ENCODE results near the gene CRNKL1. TPM values are rescaled to one million over a fixed set of nuclear protein-coding genes. Genes with fewer than 3 reads are reported as not detected.
A peak's percentile ranks its signal among the peaks of the same experiment; 100 is the strongest.

The CRNKL1 gene
- total and polyA plus RNA-seq, 2 of the 4 experiments (the other 2 are of a cell fraction), result 7.4 to 20.1 TPM

GRCh38 chr20:19998990-19999705, 53.1 kb downstream of the CRNKL1 start:
- Histone ChIP-seq H2BK120ac (ENCODE audit: low read depth, low read length) (no peak overlapping the region), H3K4me1 (ENCODE audit: control insufficient read depth, insufficient read depth, low read length) (peaks cover 26% of the 10 kb centered on the region), H4K5ac (ENCODE audit: low read depth, low read length) (no peak overlapping the region), H3K79me1 (ENCODE audit: low read depth in 1 of 2, low read length in 2 of 2) (peaks cover 46 to 80% of the 10 kb centered on the region in 2 experiments), H3K36me3 (ENCODE audit: control insufficient read depth, insufficient read depth, low read length) (peaks cover 59% of the 10 kb centered on the region), H3K4ac (ENCODE audit: low read depth, low read length) (no peak overlapping the region), H3K56ac (ENCODE audit: extremely low read depth, insufficient read depth, low read length) (no peak overlapping the region), H4K20me1 (ENCODE audit: insufficient read depth, low read length) (peaks cover 57% of the 10 kb centered on the region), H4K8ac (ENCODE audit: low read depth in 2 of 2, low read length in 2 of 2) (no peak overlapping the region), H3K14ac (replicated peaks; ENCODE audit: low read depth, low read length) (no peak overlapping the region), H3K18ac (ENCODE audit: low read depth, low read length) (no peak overlapping the region), H2BK5ac (ENCODE audit: low read depth, low read length, poor library complexity, severe bottlenecking) (no peak overlapping the region), H2AK5ac (ENCODE audit: low read depth, low read length) (no peak overlapping the region), H3K4me2 (ENCODE audit: low read depth, low read length) (no peak overlapping the region), H3K9me1 (ENCODE audit: insufficient read depth, low read length) (peaks cover 12% of the 10 kb centered on the region), H2AFZ (replicated peaks; ENCODE audit: low read length, poor library complexity) (no peak overlapping the region), H3K23ac (ENCODE audit: low read depth, low read length) (no peak overlapping the region), H3K27ac (ENCODE audit: insufficient read depth, low read length) (no peak overlapping the region), H3K27me3 (ENCODE audit: control insufficient read depth, insufficient read depth, low read length) (no peaks in the 10 kb centered on the region), H2BK20ac (ENCODE audit: low read depth, low read length) (no peak overlapping the region), H3K9ac (ENCODE audit: low read depth, low read length) (no peak overlapping the region), H4K91ac (ENCODE audit: insufficient read depth, low read depth, low read length) (no peak overlapping the region), H3K4me3 (ENCODE audit: insufficient read depth, low read depth, low read length) (no peak overlapping the region), H2AK9ac (replicated peaks; ENCODE audit: low read depth, low read length, poor library complexity) (peak overlapping the region; percentile 33), H2BK15ac (ENCODE audit: low read depth, low read length) (no peak overlapping the region), H3K9me3 (ENCODE audit: control insufficient read depth, insufficient read depth, low read length) (no peaks in the 10 kb centered on the region)
- BruUV-seq (replicated peaks), result no TSS peak
- CTCF ChIA-PET, result interaction anchor here (0.6 kb wide), 1 partner anchor 89 kb away, joined by 3 read pairs; no protein-coding TSS in a partner anchor
- no peak for DNase-seq
- intact Hi-C loops (cut with micrococcal nuclease) (no loop called here), dilution Hi-C loops (cut with HindIII; ENCODE audit: low sequenced_read_pairs, unreplicated experiment) (no loop called here), in situ Hi-C loops (cut with MboI; ENCODE audit: low sequenced_read_pairs) (loop anchor here (5.0 kb wide), 1 partner anchor 307 kb away; no protein-coding TSS in a partner anchor)
- ATAC-seq (ENCODE audit: low read depth), result no peak
- POLR2A ChIA-PET (ENCODE audit: unreplicated experiment), result no interaction called here
- TF ChIP-seq CHD1 (IDR thresholded peaks at IDR 0.05; ENCODE audit: low read depth, low read length), result no peak
- no peak for TF ChIP-seq CTCF (conservative IDR thresholded peaks at IDR 0.05; ENCODE audit: low read depth, low read length)
- TF ChIP-seq NFE2L2 (IDR thresholded peaks at IDR 0.05; ENCODE audit: low read depth, low read length), result no peak
- TF ChIP-seq ELK1 (IDR thresholded peaks at IDR 0.05; ENCODE audit: borderline replicate concordance, low read depth, low read length), result no peak
- no peak for TF ChIP-seq RFX5 (IDR thresholded peaks at IDR 0.05; ENCODE audit: low read depth, low read length)
- no peak for TF ChIP-seq RCOR1 (IDR thresholded peaks at IDR 0.05; ENCODE audit: insufficient replicate concordance, low read length)
- no peak for TF ChIP-seq RAD21 (IDR thresholded peaks at IDR 0.05; ENCODE audit: low read length)
- TF ChIP-seq BHLHE40 (IDR thresholded peaks at IDR 0.05; ENCODE audit: low read depth, low read length), result no peak
- no peak for TF ChIP-seq SMC3 (IDR thresholded peaks at IDR 0.05; ENCODE audit: low read depth, low read length)
- TF ChIP-seq USF2 (IDR thresholded peaks at IDR 0.05; ENCODE audit: low read depth, low read length), result no peak
- TF ChIP-seq CEBPB (IDR thresholded peaks at IDR 0.05; ENCODE audit: low read depth, low read length), result no peak
- WGBS, 2 experiments (ENCODE audit: extremely low coverage in 2 of 2, insufficient read length in 1 of 2), result 90% methylated on average over 2 of the region's 7 CpGs; no CpG with 5 or more reads in 1 of the 2 experiments
